A549 (cell line): ENCODE data around the gene SLC48A1. TPM values are rescaled to one million over a fixed set of nuclear protein-coding genes. Genes with fewer than 3 reads are reported as not detected.

Experiments
- ATAC-seq, 2 experiments: fragments of 200-7000 bp in 1 of 2; fragments of >200 bp in 1 of 2; cut with Nextera tagmentation in 1 of 2; cut with Tn5 transposase in 1 of 2; 3 replicates each; pipeline versions ENCODE4 v1.8.0 to v1.9.1; 2018 to 2020; ENCODE audit warnings: mild to moderate bottlenecking in 1 of 2, moderate library complexity in 1 of 2
- CTCF ChIA-PET: fragments of 300-600 bp; sonication (Branson Sonifier 250); formaldehyde crosslinking; extraction: SDS; loops from one replicate; lab custom pipeline; 2021; ENCODE audit warnings: antibody characterized with exemption, inconsistent platforms; lab: Yijun Ruan, JAX
- POLR2A ChIA-PET: fragments of 350-600 bp; formaldehyde crosslinking; extraction: SDS; loops from one replicate; lab custom pipeline; 2021; ENCODE audit warnings: antibody characterized with exemption, inconsistent platforms; lab: Yijun Ruan, JAX
- DNase-seq, 2 experiments: peaks; one replicate each; pipeline versions ENCODE4 v3.0.0 to v3.0.0-alpha.2; 2011 to 2016; ENCODE audit warnings: low read depth in 1 of 2, low spot score in 1 of 2
- FAIRE-seq: peaks from 2 replicates; lab custom pipeline; 2011; peaks lifted over from hg19 to GRCh38; lab: Jason Lieb, UNC
- H3K27ac ChIP-seq, 2 experiments: fragments of >200 bp; sonication (Bioruptor Twin); formaldehyde crosslinking; 3 replicates each; pipeline ENCODE4 v1.5.1; 2016 to 2017
- H3K4me1 ChIP-seq: fragments of >200 bp; sonication (Bioruptor Twin); formaldehyde crosslinking; 3 replicates; pipeline ENCODE4 v1.6.1; 2016
- H3K4me2 ChIP-seq: fragments of >200 bp; sonication (Bioruptor Twin); formaldehyde crosslinking; 3 replicates; pipeline ENCODE4 v1.6.1; 2016
- H3K4me3 ChIP-seq: fragments of >200 bp; sonication (Bioruptor Twin); formaldehyde crosslinking; 3 replicates; pipeline ENCODE4 v1.5.1; 2016
- H3K9me3 ChIP-seq: fragments of >200 bp; sonication (Bioruptor Twin); formaldehyde crosslinking; 3 replicates; pipeline ENCODE4 v1.6.1; 2016
- BHLHE40 ChIP-seq: IDR thresholded peaks from 2 replicates; pipeline ENCODE4 v1.6.1; 2012; ENCODE audit warnings: low read depth, low read length, inconsistent platforms
- CBX2 ChIP-seq: fragments of 200-600 bp; sonication (generic); IDR thresholded peaks from 2 replicates; pipeline ENCODE4 v1.6.1; 2016; ENCODE audit warnings: low read depth, mild to moderate bottlenecking, borderline replicate concordance
- CBX8 ChIP-seq: fragments of 200-600 bp; sonication (generic); IDR thresholded peaks from 2 replicates; pipeline ENCODE4 v1.6.1; 2016
- EP300 ChIP-seq, 2 experiments: fragments of >200 bp; sonication (Bioruptor Twin); formaldehyde crosslinking; IDR thresholded peaks; 2 replicates in 1 of 2; 3 replicates in 1 of 2; pipeline ENCODE4 v1.6.1; 2016 to 2017
- ESRRA ChIP-seq: fragments of 150-350 bp; IDR thresholded peaks from 2 replicates; pipeline ENCODE4 v1.6.1; 2014; ENCODE audit warnings: mild to moderate bottlenecking, low read length, borderline replicate concordance
- FOSB ChIP-seq: fragments of 250-450 bp; sonication (Bioruptor Pico); IDR thresholded peaks from 2 replicates; pipeline ENCODE4 v1.5.0; 2020; ENCODE audit warnings: mild to moderate bottlenecking, moderate library complexity
- FOXS1 ChIP-seq: fragments of 250-450 bp; sonication (Bioruptor Pico); IDR thresholded peaks from 2 replicates; pipeline ENCODE4 v1.5.0; 2020; ENCODE audit warnings: mild to moderate bottlenecking, moderate library complexity
- HOXB5 ChIP-seq: fragments of 250-450 bp; sonication (Bioruptor Pico); IDR thresholded peaks from 2 replicates; pipeline ENCODE4 v1.5.0; 2020; ENCODE audit warnings: mild to moderate bottlenecking, moderate library complexity
- JUN ChIP-seq, 2 experiments: fragments of >200 bp; sonication (Bioruptor Twin); formaldehyde crosslinking; IDR thresholded peaks; 2 replicates in 1 of 2; 3 replicates in 1 of 2; pipeline ENCODE4 v1.6.1; 2016 to 2017
- JUNB ChIP-seq: fragments of >200 bp; sonication (Bioruptor Twin); formaldehyde crosslinking; IDR thresholded peaks from 2 replicates; pipeline ENCODE4 v1.6.1; 2016
- MAFK ChIP-seq: fragments of 450-650 bp; IDR thresholded peaks from 2 replicates; pipeline ENCODE4 v1.6.1; 2014; ENCODE audit not compliant: partially characterized antibody
- NFE2L2 ChIP-seq: fragments of 150-350 bp; conservative IDR thresholded peaks from 2 replicates; pipeline ENCODE4 v1.6.1; 2014; ENCODE audit warnings: low read length
- NPAS2 ChIP-seq: fragments of 250-450 bp; sonication (Bioruptor Pico); IDR thresholded peaks from 2 replicates; pipeline ENCODE4 v1.8.0; 2022; ENCODE audit warnings: mild to moderate bottlenecking, moderate library complexity, borderline replicate concordance
- NR3C1 ChIP-seq: fragments of >200 bp; sonication (Bioruptor Twin); formaldehyde crosslinking; IDR thresholded peaks from 3 replicates; pipeline ENCODE4 v1.6.1; 2017
- RCOR1 ChIP-seq: fragments of 150-350 bp; IDR thresholded peaks from 2 replicates; pipeline ENCODE4 v1.6.1; 2014; ENCODE audit warnings: antibody characterized with exemption, low read length, low read depth
- WGBS: methylation state at CpG from one replicate; pipeline ENCODE4 v1.1.6; 2017; ENCODE audit errors: missing lambda C conversion rate; 5-methylcytosine and 5-hydroxymethylcytosine counted together
- polyA plus RNA-seq, 4 experiments: library from polyadenylated mRNA; depleted of rRNA in 3 of 4; stranded (reverse); fragments of >200 nt; fragmentation: RNase III in 1 of 4; extraction: RNeasy Plus Mini Kit Qiagen cat#74134 plus additional on column Dnase treatment in 1 of 4; gene quantifications; 2 replicates in 3 of 4; 3 replicates in 1 of 4; pipeline ENCODE4 v1.2.3, GENCODE V29; 2011 to 2017
- TF ChIP-seq, protein P1 (sequence below): fragments of >200 bp; sonication (Bioruptor Twin); formaldehyde crosslinking; IDR thresholded peaks from 2 replicates; pipeline ENCODE4 v1.6.1; 2016
- TF ChIP-seq, protein P2 (sequence below): IDR thresholded peaks from 2 replicates; pipeline ENCODE4 v1.6.1; 2012; ENCODE audit warnings: low read depth, borderline replicate concordance
- TF ChIP-seq, protein P3 (sequence below): fragments of 200-600 bp; sonication (generic); IDR thresholded peaks from 2 replicates; pipeline ENCODE4 v1.6.1; 2016; ENCODE audit warnings: antibody characterized with exemption, mild to moderate bottlenecking, moderate library complexity
- TF ChIP-seq, protein P4 (sequence below): fragments of 250-450 bp; sonication (Bioruptor Pico); IDR thresholded peaks from 2 replicates; pipeline ENCODE4 v1.5.0; 2021; ENCODE audit warnings: mild to moderate bottlenecking, moderate library complexity, borderline replicate concordance
- TF ChIP-seq, protein P5 (sequence below): fragments of >200 bp; sonication (Bioruptor Twin); formaldehyde crosslinking; IDR thresholded peaks from 3 replicates; pipeline ENCODE4 v1.6.1; 2016
- TF ChIP-seq, protein P6 (sequence below): fragments of >200 bp; sonication (Bioruptor Twin); formaldehyde crosslinking; IDR thresholded peaks from 3 replicates; pipeline ENCODE4 v1.5.1; 2016

The SLC48A1 gene
- polyA plus RNA-seq, 2 of the 4 experiments (the other 2 are of a cell fraction): 25.1 to 32.6 TPM

DNA sequence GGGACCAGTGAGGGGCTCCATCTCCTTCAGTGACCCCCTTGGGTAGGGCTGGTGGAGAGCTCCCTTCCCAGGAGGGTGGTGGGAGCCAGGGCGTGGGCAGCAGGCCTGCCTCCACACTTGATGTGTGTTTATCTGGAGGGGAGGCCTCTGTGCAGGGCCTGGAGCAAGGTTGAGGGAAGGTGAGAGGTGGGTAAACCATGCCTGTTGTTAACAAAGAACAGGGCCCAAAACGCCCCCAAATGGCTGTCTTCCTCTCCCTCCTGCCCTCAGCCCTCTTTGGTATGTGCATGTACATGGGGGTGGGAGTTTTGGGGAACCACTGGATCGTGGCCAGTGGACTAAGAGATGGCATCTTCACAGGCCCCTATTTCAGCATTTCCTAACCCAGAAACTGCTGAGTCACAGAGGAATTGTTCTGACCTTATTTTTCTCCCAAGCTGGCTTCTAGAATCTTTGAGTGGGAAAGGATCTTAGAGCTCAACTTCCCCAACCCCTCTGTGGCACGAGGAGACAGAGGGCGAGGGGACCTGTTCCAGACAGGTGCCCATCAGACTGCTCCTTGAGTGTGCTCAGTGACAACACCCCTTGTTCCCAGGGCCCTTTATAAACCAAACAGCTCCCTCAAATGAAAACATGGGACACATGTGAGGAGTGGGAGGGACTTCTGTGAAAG lies 3.6 kb downstream of the SLC48A1 start:
- no peak for DNase-seq
- CTCF ChIA-PET: interaction anchor here (0.6 to 59.0 kb wide), 11 partner anchors 7 to 565 kb away, joined by 3 to 1532 read pairs (median 12); partner anchors contain the start of genes ENDOU, RAPGEF3, RPAP3 and SLC48A1
- POLR2A ChIA-PET: no interaction called here
- no peak for FAIRE-seq
- ATAC-seq: no peak
- TF ChIP-seq EP300 (IDR thresholded peaks at IDR 0.05) (no peak), MAFK (peak; percentile 95), RCOR1 (no peak), HOXB5 (CRISPR knock-in tag) (no peak), ESRRA (no peak), NFE2L2 (peak; percentile 85), NR3C1 (no peak)
- TF ChIP-seq, protein P1, sequence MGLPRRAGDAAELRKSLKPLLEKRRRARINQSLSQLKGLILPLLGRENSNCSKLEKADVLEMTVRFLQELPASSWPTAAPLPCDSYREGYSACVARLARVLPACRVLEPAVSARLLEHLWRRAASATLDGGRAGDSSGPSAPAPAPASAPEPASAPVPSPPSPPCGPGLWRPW: no peak
- TF ChIP-seq, protein P2, sequence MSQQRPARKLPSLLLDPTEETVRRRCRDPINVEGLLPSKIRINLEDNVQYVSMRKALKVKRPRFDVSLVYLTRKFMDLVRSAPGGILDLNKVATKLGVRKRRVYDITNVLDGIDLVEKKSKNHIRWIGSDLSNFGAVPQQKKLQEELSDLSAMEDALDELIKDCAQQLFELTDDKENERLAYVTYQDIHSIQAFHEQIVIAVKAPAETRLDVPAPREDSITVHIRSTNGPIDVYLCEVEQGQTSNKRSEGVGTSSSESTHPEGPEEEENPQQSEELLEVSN: peak; percentile 26; the same call in 1 of the 2 replicates
- Histone ChIP-seq H3K4me1 (peaks cover 57% of the 10 kb centered on the region), H3K27ac (peak overlapping the region; percentile 84 to 96), H3K9me3 (no peaks in the 10 kb centered on the region), H3K4me2 (peak overlapping the region; percentile 74), H3K4me3 (no peak overlapping the region)
- 65% methylated on average over 5 of the region's 5 CpGs for WGBS

DNA sequence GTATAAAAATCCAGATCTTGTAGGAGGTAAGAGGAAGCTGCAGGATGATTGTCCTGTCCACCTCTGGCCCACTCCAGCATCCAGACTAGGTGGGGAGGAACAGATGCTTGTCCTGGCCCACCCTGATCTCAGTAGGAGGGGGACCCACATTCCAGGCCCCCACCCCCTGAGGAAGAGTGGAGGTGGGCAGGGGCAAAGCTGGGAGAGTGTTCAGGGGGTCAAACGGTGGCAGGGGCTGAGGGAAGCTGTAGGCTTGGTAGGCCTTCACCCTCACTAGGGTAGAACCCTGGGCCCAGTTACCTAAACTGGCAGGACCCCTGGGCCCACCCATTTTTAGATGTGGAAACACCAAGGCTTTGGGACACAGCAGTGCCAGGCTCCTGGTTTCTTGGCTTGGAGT lies 4.1 kb downstream of the SLC48A1 start:
- Histone ChIP-seq H3K27ac (peak overlapping the region; percentile 84 to 96), H3K9me3 (no peaks in the 10 kb centered on the region), H3K4me3 (no peak overlapping the region), H3K4me1 (peaks cover 56% of the 10 kb centered on the region), H3K4me2 (peak overlapping the region; percentile 74)
- WGBS: 93% methylated on average over 1 of the region's 1 CpG
- ChIA-PET CTCF (interaction anchor here (0.6 to 59.0 kb wide), 13 partner anchors 8 to 566 kb away, joined by 3 to 1532 read pairs (median 10); partner anchors contain the start of genes ENDOU, RAPGEF3, RPAP3 and SLC48A1), POLR2A (no interaction called here)
- DNase-seq: no peak
- TF ChIP-seq CBX2 (no peak), NPAS2 (CRISPR knock-in tag) (no peak), BHLHE40 (no peak), HOXB5 (CRISPR knock-in tag) (no peak), FOXS1 (CRISPR knock-in tag) (no peak), EP300 (IDR thresholded peaks at IDR 0.05) (no peak), FOSB (CRISPR knock-in tag) (no peak), JUN (IDR thresholded peaks at IDR 0.05) (no peak; a peak in 1 of 5 replicates), JUNB (no peak), CBX8 (no peak)
- TF ChIP-seq, protein P3, sequence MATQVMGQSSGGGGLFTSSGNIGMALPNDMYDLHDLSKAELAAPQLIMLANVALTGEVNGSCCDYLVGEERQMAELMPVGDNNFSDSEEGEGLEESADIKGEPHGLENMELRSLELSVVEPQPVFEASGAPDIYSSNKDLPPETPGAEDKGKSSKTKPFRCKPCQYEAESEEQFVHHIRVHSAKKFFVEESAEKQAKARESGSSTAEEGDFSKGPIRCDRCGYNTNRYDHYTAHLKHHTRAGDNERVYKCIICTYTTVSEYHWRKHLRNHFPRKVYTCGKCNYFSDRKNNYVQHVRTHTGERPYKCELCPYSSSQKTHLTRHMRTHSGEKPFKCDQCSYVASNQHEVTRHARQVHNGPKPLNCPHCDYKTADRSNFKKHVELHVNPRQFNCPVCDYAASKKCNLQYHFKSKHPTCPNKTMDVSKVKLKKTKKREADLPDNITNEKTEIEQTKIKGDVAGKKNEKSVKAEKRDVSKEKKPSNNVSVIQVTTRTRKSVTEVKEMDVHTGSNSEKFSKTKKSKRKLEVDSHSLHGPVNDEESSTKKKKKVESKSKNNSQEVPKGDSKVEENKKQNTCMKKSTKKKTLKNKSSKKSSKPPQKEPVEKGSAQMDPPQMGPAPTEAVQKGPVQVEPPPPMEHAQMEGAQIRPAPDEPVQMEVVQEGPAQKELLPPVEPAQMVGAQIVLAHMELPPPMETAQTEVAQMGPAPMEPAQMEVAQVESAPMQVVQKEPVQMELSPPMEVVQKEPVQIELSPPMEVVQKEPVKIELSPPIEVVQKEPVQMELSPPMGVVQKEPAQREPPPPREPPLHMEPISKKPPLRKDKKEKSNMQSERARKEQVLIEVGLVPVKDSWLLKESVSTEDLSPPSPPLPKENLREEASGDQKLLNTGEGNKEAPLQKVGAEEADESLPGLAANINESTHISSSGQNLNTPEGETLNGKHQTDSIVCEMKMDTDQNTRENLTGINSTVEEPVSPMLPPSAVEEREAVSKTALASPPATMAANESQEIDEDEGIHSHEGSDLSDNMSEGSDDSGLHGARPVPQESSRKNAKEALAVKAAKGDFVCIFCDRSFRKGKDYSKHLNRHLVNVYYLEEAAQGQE: no peak
- TF ChIP-seq, protein P4, sequence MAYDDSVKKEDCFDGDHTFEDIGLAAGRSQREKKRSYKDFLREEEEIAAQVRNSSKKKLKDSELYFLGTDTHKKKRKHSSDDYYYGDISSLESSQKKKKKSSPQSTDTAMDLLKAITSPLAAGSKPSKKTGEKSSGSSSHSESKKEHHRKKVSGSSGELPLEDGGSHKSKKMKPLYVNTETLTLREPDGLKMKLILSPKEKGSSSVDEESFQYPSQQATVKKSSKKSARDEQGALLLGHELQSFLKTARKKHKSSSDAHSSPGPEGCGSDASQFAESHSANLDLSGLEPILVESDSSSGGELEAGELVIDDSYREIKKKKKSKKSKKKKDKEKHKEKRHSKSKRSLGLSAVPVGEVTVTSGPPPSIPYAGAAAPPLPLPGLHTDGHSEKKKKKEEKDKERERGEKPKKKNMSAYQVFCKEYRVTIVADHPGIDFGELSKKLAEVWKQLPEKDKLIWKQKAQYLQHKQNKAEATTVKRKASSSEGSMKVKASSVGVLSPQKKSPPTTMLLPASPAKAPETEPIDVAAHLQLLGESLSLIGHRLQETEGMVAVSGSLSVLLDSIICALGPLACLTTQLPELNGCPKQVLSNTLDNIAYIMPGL (CRISPR knock-in tag): no peak
- TF ChIP-seq, protein P2: no peak
- TF ChIP-seq, protein P5, sequence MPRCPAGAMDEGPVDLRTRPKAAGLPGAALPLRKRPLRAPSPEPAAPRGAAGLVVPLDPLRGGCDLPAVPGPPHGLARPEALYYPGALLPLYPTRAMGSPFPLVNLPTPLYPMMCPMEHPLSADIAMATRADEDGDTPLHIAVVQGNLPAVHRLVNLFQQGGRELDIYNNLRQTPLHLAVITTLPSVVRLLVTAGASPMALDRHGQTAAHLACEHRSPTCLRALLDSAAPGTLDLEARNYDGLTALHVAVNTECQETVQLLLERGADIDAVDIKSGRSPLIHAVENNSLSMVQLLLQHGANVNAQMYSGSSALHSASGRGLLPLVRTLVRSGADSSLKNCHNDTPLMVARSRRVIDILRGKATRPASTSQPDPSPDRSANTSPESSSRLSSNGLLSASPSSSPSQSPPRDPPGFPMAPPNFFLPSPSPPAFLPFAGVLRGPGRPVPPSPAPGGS: no peak
- TF ChIP-seq, protein P6, sequence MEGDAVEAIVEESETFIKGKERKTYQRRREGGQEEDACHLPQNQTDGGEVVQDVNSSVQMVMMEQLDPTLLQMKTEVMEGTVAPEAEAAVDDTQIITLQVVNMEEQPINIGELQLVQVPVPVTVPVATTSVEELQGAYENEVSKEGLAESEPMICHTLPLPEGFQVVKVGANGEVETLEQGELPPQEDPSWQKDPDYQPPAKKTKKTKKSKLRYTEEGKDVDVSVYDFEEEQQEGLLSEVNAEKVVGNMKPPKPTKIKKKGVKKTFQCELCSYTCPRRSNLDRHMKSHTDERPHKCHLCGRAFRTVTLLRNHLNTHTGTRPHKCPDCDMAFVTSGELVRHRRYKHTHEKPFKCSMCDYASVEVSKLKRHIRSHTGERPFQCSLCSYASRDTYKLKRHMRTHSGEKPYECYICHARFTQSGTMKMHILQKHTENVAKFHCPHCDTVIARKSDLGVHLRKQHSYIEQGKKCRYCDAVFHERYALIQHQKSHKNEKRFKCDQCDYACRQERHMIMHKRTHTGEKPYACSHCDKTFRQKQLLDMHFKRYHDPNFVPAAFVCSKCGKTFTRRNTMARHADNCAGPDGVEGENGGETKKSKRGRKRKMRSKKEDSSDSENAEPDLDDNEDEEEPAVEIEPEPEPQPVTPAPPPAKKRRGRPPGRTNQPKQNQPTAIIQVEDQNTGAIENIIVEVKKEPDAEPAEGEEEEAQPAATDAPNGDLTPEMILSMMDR: no peak
- ATAC-seq: no peak
- FAIRE-seq: no peak
